Brain microvascular endothelial cell (primary cell): ENCODE measurements around the gene SLC49A3.

Experiments
- DNase-seq: peaks from one replicate; pipeline ENCODE4 v3.0.0-alpha.2; 2020
- H3K27ac ChIP-seq: fragments of 250-450 bp; sonication (Bioruptor Pico); 2 replicates; pipeline ENCODE4 v1.5.1; 2020; ENCODE audit warnings: mild to moderate bottlenecking, moderate library complexity
- H3K27me3 ChIP-seq: fragments of 250-450 bp; sonication (Bioruptor Pico); replicated peaks from 2 replicates; pipeline ENCODE4 v1.5.1; 2020; ENCODE audit warnings: mild to moderate bottlenecking
- H3K36me3 ChIP-seq: fragments of 250-450 bp; sonication (Bioruptor Pico); replicated peaks from 2 replicates; pipeline ENCODE4 v1.5.1; 2020; ENCODE audit warnings: mild to moderate bottlenecking
- H3K4me3 ChIP-seq: 2 replicates; pipeline ENCODE4 v1.5.1; 2011; ENCODE audit warnings: low read depth, mild to moderate bottlenecking, control low read depth, low read length, moderate library complexity
- CTCF ChIP-seq: IDR thresholded peaks from 2 replicates; pipeline ENCODE4 v1.5.1; 2011; ENCODE audit warnings: low read depth, mild to moderate bottlenecking, moderate library complexity, low read length, control low read depth, inconsistent platforms; ENCODE audit errors: missing control alignments
- in situ Hi-C: cut with HindIII; loops from 2 replicates; pipeline ENCODE4 v1.10.0; 2017; ENCODE audit warnings: low sequenced_read_pairs, low pct_ligation_motif_present

The SLC49A3 gene

GRCh38 chr4:632926-633325 lies 56.0 kb downstream of the SLC49A3 start:
- H3K27ac ChIP-seq: no peak overlapping the region
- in situ Hi-C loops: no loop called here
- TF ChIP-seq CTCF: no peak
- H3K27me3 ChIP-seq: peaks cover 7% of the 10 kb centered on the region
- no peak overlapping the region for H3K4me3 ChIP-seq
- DNase-seq: no peak
- no peaks in the 10 kb centered on the region for H3K36me3 ChIP-seq

- Histone ChIP-seq H3K27ac (no peak overlapping the region), H3K4me3 (no peak overlapping the region), H3K36me3 (no peaks in the 10 kb centered on the region), H3K27me3 (peaks cover 3% of the 10 kb centered on the region)
- no peak for DNase-seq
- no peak for TF ChIP-seq CTCF
- in situ Hi-C loops: no loop called here
These were observed 56.7 kb downstream of the SLC49A3 start for GRCh38 chr4:632196-632790.
